ENCODE data around the gene JSRP1. TPM values are rescaled to one million over a fixed set of nuclear protein-coding genes. Genes with fewer than 3 reads are reported as not detected.

The JSRP1 gene
- polyA plus RNA-seq, 1 donor from 2014 or later: 1.4 TPM

GRCh38 chr19:2244486-2244885, 11.7 kb downstream of the JSRP1 start:
- TF ChIP-seq POLR2AphosphoS5 (IDR thresholded peaks at IDR 0.05): no peak
- no peak for TF ChIP-seq TAF1 (IDR thresholded peaks at IDR 0.05; ENCODE audit: low read depth)
- no peak for TF ChIP-seq SMC3 (conservative IDR thresholded peaks at IDR 0.05; ENCODE audit: poor library complexity)
- TF ChIP-seq REST (IDR thresholded peaks at IDR 0.05; ENCODE audit: borderline replicate concordance): no peak
- no peak for TF ChIP-seq EZH2 (IDR thresholded peaks at IDR 0.05; ENCODE audit: borderline replicate concordance, insufficient read depth, low read length, poor library complexity, severe bottlenecking)
- no peak for TF ChIP-seq MXI1 (conservative IDR thresholded peaks at IDR 0.05; ENCODE audit: poor library complexity, severe bottlenecking)
- TF ChIP-seq CTCF (IDR thresholded peaks at IDR 0.05; ENCODE audit: poor library complexity, severe bottlenecking): no peak
- no peak for TF ChIP-seq EP300 (conservative IDR thresholded peaks at IDR 0.05; ENCODE audit: poor library complexity, severe bottlenecking)
- TF ChIP-seq RAD21 (conservative IDR thresholded peaks at IDR 0.05): no peak
- H3K36me3 ChIP-seq (ENCODE audit: insufficient read depth, low read length): no peaks in the 10 kb centered on the region
- H3K27me3 ChIP-seq (ENCODE audit: insufficient read depth, low read depth, low read length): no peaks in the 10 kb centered on the region
- no peaks in the 10 kb centered on the region for H3K9me2 ChIP-seq (ENCODE audit: insufficient read depth, low read length)
- H3K9me3 ChIP-seq (ENCODE audit: low read length): no peaks in the 10 kb centered on the region
- H3K79me2 ChIP-seq (replicated peaks; ENCODE audit: insufficient read depth, low read length): peaks cover 35% of the 10 kb centered on the region
- H2AFZ ChIP-seq (ENCODE audit: low read depth, low read length): no peak overlapping the region
- no peaks in the 10 kb centered on the region for H4K20me1 ChIP-seq (ENCODE audit: insufficient read depth)
- no peak overlapping the region for H3K9ac ChIP-seq (ENCODE audit: low read length)
- H3K4me2 ChIP-seq (ENCODE audit: low read length): no peak overlapping the region
- no peak overlapping the region for H3K4me3 ChIP-seq (ENCODE audit: low read length)
- H3K27ac ChIP-seq (ENCODE audit: low read length): no peak overlapping the region
- H3F3A ChIP-seq (ENCODE audit: insufficient read depth, low read length, poor library complexity, severe bottlenecking): no peaks in the 10 kb centered on the region

- H4K20me1 ChIP-seq (ENCODE audit: insufficient read depth): no peaks in the 10 kb centered on the region
- no peaks in the 10 kb centered on the region for H3K27me3 ChIP-seq (ENCODE audit: insufficient read depth, low read depth, low read length)
- H2AFZ ChIP-seq (ENCODE audit: low read depth, low read length): no peak overlapping the region
- H3K9me2 ChIP-seq (ENCODE audit: insufficient read depth, low read length): no peaks in the 10 kb centered on the region
- H3K9me3 ChIP-seq (ENCODE audit: low read length): no peaks in the 10 kb centered on the region
- no peak overlapping the region for H3K4me3 ChIP-seq (ENCODE audit: low read length)
- no peaks in the 10 kb centered on the region for H3F3A ChIP-seq (ENCODE audit: insufficient read depth, low read length, poor library complexity, severe bottlenecking)
- no peak for TF ChIP-seq CTCF (IDR thresholded peaks at IDR 0.05; ENCODE audit: poor library complexity, severe bottlenecking)
- TF ChIP-seq REST (IDR thresholded peaks at IDR 0.05; ENCODE audit: borderline replicate concordance): no peak
- no peak for TF ChIP-seq MXI1 (conservative IDR thresholded peaks at IDR 0.05; ENCODE audit: poor library complexity, severe bottlenecking)
- H3K9ac ChIP-seq (ENCODE audit: low read length): no peak overlapping the region
- H3K4me2 ChIP-seq (ENCODE audit: low read length): no peak overlapping the region
- no peaks in the 10 kb centered on the region for H3K36me3 ChIP-seq (ENCODE audit: insufficient read depth, low read length)
- no peak overlapping the region for H3K27ac ChIP-seq (ENCODE audit: low read length)
- peaks cover 40% of the 10 kb centered on the region for H3K79me2 ChIP-seq (replicated peaks; ENCODE audit: insufficient read depth, low read length)
Observed at GRCh38 chr19:2244125-2244411, 12.1 kb downstream of the JSRP1 start.

All from neural cell (in vitro differentiated cells).